Stimulated activated CD4-positive, alpha-beta T cell treated with anti-CD3 and anti-CD28 coated beads, Interleukin-1b, Interleukin-23, amount 100 ng/mL, for 1 hour (primary cell): Measurements from ENCODE around the gene PINK1.
"Not testable (repeated sequence)": the region's sequence is repeated elsewhere in the genome, so short reads cannot be mapped to it uniquely, and the experiment has no call there.

Experiments used
- DNase-seq, 2 donors: peaks; one replicate each; pipeline ENCODE4 v3.0.0-alpha.2; 2020; ENCODE audit warnings: low read depth in 2 of 2

PINK1 gene

DNA sequence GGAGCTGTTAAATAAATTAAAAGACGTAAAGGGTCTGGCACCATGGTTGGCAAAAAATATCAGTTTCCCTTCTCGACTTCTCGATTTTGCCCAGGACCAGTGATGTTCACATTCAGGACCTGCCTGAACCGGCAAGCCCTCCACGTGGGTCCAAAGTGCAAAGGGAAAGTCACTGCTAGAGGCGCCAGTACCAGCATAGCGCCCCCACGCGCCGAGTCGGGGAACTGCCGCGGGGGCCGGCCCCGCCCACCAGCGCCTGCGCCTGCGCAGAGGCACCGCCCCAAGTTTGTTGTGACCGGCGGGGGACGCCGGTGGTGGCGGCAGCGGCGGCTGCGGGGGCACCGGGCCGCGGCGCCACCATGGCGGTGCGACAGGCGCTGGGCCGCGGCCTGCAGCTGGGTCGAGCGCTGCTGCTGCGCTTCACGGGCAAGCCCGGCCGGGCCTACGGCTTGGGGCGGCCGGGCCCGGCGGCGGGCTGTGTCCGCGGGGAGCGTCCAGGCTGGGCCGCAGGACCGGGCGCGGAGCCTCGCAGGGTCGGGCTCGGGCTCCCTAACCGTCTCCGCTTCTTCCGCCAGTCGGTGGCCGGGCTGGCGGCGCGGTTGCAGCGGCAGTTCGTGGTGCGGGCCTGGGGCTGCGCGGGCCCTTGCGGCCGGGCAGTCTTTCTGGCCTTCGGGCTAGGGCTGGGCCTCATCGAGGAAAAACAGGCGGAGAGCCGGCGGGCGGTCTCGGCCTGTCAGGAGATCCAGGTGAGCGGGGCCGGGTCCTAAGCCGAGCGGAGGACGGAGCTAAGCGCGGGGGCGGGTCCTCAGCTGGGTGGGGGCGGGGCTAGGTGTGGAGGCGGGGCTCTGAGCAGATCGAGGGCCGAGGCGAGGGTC is at the start of gene PINK1:
TSS of gene PINK1 (plus strand) at position 269 of the 875 bp plus-strand sequence. CDS start at position 360, 91 bp downstream.
- DNase-seq, result peak; percentile 71 to 83

DNA sequence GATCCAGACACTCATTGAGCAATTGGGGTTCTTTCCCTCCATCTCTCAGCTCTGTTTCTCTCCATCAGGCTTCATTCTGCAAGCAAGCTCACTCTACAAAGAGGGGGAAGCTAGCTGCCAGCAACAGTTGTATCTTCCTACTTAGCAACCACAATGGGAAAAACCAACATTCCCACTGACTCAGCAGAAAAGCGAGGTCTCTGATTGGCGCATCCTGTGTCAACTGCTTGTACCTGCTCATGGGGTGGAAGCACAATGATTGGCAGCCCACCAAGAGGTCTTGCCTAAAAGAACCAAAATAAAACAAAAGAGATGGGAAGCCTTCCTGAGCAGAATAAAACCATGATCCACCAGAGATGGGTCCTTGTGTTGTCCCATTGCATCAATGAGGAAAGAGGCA is 48.4 kb upstream of the PINK1 start:
- no peak for DNase-seq

- no peak for DNase-seq
These were observed 46.2 kb upstream of the PINK1 start for GRCh38 chr1:20586953-20587660.

GRCh38 chr1:20587661-20588053 is 45.6 kb upstream of the PINK1 start:
- no peak for DNase-seq

DNA sequence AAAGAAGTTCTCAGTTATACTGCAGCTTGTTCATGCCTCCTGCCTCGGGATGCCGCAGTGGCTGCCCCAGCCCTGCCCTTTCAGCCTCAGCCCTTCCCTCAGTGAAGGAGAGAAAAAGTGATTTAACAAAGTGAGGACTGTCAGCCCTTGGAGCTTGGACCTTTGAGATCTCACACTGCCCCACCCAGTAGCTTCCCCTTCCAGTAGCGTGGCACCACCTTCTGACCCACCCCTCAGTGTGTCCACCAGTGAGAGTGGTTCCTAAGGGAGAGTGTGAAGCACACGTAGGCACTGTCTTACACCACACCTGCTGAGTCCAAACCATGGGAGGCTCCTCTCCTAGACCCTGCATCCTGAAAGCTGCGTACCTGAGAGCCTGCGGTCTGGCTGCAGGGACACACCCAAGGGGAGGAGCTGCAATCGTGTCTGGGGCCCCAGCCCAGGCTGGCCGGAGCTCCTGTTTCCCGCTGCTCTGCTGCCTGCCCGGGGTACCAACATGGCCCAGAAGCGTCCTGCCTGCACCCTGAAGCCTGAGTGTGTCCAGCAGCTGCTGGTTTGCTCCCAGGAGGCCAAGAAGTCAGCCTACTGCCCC is 44.5 kb upstream of the PINK1 start, which contains the start of gene CDA:
TSS of gene CDA (plus strand) at position 464 of the 592 bp plus-strand sequence. CDS start at position 497, 33 bp downstream.
- no peak for DNase-seq

DNA sequence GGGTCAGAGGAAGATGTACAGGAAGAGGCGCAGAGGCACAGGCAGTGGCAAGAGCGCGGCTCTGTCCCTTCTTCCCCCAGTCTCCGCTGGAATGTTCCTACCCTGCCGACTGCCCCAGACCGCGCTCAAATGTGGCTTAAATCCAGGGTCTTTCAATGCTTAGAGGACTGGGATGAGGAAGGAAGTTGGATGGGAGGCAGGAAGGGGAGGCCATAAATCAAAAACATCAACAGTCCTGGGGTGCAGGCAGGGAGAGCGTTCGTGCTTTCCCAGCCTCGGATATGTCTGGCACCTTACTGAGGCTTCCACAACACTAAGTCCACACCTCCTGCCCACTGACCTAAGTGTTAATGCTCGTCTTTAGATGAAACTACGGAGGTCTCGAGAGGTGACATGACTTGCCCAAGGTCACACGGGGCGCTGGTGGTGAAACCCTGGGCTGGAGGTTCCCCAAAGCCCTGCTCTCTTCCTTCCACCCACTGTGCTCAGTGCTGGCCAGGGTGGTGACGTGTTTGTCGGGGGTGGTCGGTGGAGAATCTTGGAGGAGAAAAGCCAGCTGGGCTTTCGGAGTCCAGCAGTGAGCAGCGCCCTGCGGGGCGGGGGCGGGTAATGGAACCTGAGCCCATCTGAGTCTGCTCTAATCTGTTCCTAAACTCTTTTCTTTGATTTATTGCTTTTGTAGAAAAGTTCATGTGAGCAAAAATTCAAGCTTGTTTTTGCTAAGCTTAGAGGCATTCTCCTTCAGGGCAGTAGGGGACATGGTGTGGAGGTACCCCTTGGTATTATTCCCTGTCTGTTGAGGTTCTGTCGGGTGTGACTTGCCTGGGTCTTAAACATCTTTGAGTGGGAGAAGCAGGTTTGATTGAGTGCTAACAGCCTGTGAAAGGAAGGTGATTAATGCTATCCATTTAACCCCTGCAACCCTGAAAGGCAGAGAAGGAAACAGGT is 43.7 kb upstream of the PINK1 start:
- no peak for DNase-seq

GRCh38 chr1:20590306-20590777 is 42.9 kb upstream of the PINK1 start:
- no peak for DNase-seq

DNA sequence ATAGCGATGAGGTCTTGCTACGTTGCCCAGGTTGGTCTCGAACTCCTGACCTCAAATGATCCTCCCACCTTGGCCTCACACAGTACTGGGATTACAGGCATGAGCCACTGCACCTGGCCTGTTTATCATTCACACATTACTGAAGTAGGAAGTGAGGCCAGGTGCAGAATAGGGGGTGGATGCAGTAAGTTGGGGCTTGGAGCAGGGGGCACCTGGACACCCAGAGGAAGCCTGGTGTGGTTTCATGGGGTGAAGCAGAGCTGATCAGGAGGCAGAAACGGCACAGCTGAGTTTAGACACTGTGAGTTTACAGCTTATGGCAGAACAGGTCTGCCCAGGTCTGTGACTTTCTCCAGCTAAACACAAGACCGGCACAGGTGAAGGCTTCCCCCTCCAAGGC is 39.5 kb upstream of the PINK1 start:
- DNase-seq, result no peak

DNA sequence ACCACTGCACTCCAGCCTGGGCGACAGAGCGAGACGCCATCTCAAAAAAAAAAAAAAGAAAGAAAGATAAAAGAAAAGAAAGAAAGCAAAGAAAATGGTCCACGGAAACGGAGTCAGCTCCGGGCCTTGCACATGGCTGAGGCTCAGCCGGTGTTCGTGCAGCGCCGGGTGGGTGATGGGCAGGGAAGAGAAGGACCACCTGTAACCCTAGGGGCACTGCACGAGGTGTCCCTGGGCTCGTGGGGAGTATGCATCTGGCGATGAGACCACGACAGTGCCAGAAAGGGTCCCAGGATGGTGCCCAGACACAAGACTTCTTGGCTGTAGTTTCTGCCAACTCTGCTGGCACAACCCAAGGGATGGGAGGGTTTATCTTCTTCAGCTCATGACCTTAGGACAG is 38.5 kb upstream of the PINK1 start:
- no peak for DNase-seq

DNA sequence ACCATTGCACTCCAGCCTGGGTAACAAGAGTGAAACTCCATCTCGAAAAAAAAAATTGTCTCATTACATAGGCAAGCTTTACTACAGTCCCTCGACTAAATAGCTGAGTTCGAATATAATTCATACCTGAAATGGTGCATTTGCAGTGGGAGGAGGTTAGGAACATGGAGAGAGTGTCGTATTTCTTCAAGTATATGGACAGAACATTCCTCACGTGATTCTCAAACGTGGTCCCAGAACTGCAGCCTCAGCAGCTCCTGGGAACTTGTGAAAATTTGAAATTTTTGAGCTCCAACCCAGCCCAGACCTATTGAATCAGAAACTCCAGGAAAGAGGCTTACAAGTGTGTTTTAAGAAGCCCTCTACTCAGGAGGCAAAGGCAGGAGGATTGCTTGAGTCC is 37.2 kb upstream of the PINK1 start:
- no peak for DNase-seq

DNA sequence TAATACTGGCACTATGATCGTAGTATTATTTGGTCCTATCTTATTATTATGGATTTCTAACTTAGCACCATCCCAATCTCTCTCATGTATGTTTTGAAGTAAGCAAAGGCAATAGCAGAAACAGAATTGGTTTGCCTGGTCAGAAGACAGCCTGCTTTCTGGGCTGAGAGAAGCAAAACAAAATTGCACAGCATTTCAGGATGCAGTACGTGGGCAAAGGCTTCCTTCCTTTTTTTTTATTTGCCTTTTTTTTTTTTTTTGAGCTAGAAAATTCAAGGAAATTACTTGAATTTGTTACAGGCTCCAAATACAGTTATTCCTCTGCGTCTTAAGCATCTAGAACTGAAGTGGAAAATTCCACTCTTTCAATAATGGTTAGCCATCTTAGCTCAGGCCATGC is 35.6 kb upstream of the PINK1 start:
- DNase-seq, result no peak

DNA sequence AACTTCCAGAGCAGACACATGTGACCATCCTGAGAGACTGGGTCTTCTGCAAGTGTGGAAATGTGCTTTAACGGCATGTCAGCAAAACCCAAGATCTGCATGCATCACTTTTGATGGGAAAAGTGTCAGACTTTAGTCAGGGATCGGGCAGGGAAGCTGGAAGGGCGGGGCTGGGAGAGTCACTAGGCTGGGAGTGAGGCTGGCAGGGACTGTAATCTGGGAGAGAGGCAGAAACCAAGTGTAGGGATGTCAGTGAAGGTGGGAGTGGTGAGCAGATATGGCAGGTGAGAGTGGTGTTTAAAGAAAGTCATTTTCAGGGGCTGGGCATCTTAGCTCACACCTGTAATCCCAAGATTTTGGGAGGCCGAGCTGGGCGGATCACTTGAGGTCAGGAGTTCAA is 33.1 kb upstream of the PINK1 start:
- DNase-seq, result no peak

GRCh38 chr1:20601129-20601825 is 32.0 kb upstream of the PINK1 start:
- no peak for DNase-seq

DNA sequence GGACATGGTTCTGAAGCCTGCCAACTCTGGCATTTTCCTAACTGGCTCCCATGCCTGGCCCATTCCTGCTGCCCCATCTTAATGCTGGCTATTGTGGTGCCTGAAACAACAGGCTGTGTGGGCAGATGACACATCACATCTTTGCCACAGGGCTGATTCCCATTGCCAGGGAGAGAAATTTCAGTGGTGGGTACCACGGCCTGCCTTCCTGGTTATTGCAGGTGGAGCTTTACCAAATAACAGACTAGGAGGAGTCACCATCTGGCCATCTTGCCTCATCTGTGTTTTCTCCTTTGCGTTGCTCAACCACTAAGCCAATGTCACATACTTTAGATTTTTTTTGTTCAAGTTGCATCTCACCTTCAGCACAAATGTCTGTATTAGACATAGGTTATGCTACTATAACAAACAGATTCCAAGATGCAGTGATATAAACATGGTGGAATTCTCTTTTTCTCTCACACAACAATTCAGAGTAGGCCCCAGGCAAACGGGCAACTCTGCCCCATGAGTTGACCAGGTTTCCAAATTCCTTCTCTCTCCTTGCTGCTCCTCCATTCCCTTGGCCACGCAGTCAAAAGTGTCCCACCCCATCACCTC is 30.3 kb upstream of the PINK1 start:
- DNase-seq, result no peak

DNA sequence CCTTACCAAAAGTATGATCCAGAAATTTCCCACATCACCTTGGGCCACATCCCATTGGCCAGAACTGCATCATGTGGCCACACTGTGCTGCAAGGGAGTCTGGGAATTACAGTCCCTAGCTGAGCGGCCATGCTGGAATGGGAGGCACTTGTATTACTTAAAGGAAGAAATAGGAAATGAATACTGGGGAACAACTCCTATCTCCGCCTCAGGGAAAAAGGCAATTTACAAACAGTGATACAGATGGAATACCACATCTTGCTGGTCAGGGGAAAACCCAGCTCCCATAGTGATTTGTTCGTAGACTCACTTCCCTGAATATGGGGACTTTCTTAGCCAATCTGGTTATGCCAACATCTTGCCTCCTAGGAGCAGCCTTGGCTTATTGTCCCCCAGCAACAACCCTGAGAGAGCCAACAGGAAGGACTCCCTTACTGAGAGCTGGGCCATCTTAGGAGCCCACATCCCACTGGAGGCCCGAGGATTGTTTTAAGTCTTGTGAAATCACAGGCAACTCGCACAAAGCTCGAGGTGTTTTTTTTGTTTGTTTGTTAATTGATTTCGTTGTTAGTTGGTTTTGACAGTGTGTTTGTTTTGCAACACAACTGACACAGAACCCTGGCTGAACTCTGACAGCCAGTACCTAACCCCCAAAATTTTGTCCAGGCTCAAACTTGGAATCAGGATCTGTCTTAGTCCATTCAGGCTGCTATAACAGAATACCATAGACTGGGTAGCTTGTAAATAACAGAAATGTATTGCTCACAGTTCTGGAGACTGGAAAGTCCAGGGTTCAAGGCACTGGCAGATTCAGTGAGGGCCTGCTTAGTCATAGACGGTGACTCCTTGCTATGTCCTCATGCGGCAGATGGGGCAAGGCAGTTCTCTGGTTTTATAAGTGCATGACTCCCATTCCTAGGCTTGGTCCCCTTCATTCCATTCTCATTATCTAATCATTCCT is 29.5 kb upstream of the PINK1 start:
- DNase-seq, result no peak

DNA sequence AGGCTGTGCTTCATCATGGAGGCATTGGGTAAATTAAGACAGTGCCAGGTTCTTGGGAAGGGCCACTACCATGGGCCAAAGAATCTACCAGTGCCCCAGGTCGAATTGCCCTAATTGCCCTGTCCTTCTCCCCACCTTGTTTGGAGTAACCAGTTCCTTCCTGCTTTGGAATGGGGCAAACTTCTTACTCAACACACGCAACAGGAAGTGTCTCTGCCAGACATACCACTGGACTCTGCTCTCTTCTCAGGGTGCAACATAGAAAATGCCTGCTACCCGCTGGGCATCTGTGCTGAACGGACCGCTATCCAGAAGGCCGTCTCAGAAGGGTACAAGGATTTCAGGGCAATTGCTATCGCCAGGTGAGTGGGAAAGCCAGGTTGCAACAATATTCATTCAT is 28.6 kb upstream of the PINK1 start:
- DNase-seq, result no peak

- DNase-seq, result not testable (repeated sequence)
These were observed 26.3 kb upstream of the PINK1 start for GRCh38 chr1:20606801-20607570.

- DNase-seq, result no peak
These were observed 23.7 kb upstream of the PINK1 start for GRCh38 chr1:20609541-20609940.
